ENCODE results near the gene TACC2.

DNA sequence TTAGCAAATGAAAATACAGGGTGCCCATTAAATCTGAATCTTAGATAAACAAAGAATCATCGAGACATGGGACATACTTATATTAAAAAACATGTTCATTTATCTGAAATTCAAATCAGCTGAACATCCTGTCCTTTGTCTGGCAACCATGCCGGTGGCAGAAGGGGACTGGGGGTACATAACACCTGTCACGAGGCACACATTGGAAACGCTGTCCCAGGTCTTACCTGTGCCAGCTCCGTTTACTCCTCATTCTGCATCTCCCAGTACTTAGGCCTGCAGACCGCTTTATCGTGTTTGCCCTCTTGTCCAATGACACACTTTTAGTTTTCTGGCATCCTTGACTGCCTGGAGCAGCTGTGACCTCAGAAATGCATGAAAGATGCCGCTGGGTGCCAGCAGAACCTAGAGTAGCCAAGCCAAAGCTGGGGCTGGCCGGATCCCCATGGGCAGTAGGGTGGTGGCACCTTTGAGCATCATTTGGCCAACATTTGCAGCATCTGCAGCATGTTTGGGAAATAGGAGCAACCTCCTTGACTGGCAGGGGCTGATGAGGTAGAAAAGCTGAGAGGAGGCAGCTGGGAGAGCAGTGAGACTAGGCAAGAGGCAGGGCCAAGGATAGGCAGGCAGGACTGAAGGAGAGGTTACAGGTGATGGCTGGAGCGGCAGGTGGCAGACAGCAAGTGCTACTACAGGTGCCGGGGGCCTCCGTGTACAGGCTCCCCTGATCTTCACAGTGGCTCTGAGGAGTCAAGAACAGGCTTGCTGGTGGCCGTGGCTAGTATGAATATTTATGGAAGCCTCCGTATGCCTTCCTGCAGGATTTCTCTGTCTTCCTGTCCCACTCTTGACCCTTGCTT is 219.8 kb downstream of the TACC2 start:
- TF ChIP-seq, protein P1, sequence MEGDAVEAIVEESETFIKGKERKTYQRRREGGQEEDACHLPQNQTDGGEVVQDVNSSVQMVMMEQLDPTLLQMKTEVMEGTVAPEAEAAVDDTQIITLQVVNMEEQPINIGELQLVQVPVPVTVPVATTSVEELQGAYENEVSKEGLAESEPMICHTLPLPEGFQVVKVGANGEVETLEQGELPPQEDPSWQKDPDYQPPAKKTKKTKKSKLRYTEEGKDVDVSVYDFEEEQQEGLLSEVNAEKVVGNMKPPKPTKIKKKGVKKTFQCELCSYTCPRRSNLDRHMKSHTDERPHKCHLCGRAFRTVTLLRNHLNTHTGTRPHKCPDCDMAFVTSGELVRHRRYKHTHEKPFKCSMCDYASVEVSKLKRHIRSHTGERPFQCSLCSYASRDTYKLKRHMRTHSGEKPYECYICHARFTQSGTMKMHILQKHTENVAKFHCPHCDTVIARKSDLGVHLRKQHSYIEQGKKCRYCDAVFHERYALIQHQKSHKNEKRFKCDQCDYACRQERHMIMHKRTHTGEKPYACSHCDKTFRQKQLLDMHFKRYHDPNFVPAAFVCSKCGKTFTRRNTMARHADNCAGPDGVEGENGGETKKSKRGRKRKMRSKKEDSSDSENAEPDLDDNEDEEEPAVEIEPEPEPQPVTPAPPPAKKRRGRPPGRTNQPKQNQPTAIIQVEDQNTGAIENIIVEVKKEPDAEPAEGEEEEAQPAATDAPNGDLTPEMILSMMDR (IDR thresholded peaks at IDR 0.05 in 4 of 5, conservative IDR thresholded peaks at IDR 0.05 in 1 of 5): no peak
- no peak for TF ChIP-seq POLR2A (IDR thresholded peaks at IDR 0.05)

Measured in gastrocnemius medialis (tissue), 4 donors.